ENCODE results near the gene XRRA1. TPM values are rescaled to one million over a fixed set of nuclear protein-coding genes. Genes with fewer than 3 reads are reported as not detected.
"Not testable (repeated sequence)": the region's sequence is repeated elsewhere in the genome, so short reads cannot be mapped to it uniquely, and the experiment has no call there.

Gene XRRA1
- total RNA-seq, 1 donor from 2014 or later = 10.0 TPM

DNA sequence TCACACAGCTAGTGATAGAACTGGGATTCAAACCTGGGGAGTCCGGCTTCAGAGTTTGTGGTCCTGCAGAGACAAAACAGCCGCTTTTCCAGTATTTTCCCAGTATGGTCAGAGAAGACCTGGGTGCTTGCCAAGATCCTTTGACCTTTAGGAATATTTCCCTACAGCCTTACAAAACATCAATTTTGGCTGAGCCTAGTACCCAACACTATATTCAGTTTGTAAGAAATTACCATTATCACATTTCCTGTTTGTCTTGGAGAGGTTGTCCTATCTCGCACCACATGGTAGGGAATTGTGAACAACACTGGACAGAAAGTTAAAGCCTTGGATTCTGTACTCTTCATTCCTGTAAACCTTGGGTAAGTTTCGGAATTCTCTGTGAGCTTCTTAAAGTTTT lies 29.1 kb upstream of the XRRA1 start:
- Histone ChIP-seq H3K36me3 (peaks cover 60% of the 10 kb centered on the region), H3K4me1 (no peaks in the 10 kb centered on the region), H3K27ac (no peak overlapping the region), H3K27me3 (ENCODE audit: low read depth) (no peaks in the 10 kb centered on the region), H3K9me3 (no peaks in the 10 kb centered on the region), H3K4me3 (no peak overlapping the region)
- no peak for DNase-seq
- no peak for ATAC-seq
- intact Hi-C loops (cut with DNase I) = no loop called here
- TF ChIP-seq, protein P1, sequence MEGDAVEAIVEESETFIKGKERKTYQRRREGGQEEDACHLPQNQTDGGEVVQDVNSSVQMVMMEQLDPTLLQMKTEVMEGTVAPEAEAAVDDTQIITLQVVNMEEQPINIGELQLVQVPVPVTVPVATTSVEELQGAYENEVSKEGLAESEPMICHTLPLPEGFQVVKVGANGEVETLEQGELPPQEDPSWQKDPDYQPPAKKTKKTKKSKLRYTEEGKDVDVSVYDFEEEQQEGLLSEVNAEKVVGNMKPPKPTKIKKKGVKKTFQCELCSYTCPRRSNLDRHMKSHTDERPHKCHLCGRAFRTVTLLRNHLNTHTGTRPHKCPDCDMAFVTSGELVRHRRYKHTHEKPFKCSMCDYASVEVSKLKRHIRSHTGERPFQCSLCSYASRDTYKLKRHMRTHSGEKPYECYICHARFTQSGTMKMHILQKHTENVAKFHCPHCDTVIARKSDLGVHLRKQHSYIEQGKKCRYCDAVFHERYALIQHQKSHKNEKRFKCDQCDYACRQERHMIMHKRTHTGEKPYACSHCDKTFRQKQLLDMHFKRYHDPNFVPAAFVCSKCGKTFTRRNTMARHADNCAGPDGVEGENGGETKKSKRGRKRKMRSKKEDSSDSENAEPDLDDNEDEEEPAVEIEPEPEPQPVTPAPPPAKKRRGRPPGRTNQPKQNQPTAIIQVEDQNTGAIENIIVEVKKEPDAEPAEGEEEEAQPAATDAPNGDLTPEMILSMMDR (IDR thresholded peaks at IDR 0.05) = no peak

DNA sequence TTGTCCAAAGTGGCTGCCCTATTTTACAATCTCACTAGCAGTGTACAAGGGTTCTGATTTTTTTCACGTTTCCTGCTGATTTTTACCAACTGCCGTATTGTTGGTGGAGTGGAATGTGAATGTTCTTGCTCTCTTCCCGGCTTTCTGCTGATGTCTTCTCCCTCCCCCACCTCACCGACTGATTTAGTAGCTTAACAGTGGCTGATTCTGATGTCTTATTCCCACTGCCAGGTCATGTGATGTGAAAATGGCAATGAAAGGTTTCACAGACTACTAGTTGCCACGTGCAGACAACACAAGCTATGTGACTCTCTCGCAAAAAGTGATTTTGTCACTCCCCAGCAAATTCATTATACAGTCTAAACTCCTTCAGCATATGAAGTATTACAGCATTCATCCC lies 22.5 kb upstream of the XRRA1 start:
- no peak for ATAC-seq
- Histone ChIP-seq H3K4me3 (no peak overlapping the region), H3K36me3 (peaks cover 98% of the 10 kb centered on the region), H3K9me3 (no peaks in the 10 kb centered on the region), H3K27ac (no peak overlapping the region), H3K27me3 (ENCODE audit: low read depth) (no peaks in the 10 kb centered on the region), H3K4me1 (no peaks in the 10 kb centered on the region)
- intact Hi-C loops (cut with DNase I) = no loop called here
- no peak for DNase-seq
- TF ChIP-seq, protein P1 (IDR thresholded peaks at IDR 0.05) = no peak

DNA sequence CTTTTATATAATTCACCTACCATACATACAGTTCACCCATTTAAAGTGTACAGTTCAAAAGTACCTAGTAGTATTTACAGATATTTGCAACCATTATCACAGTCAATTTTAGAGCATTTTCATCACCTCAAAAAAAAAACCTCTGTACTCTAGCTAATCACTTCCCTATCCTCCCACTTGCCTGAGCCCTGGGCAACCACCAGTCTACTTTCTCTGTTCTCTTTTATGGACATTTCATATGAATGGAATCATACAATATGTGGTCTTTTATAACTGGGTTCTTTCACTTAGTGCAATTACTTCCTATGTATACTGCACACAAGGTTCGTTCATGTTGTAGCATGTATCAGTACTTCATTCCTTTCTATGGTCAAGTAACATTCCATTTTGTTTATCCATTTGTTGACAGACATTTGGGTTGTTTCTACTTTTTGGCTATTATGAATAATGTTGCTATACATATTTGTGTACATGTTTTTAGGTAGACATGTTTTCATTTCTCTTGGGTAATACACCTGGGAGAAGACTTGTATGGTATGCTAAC lies 22.0 kb upstream of the XRRA1 start:
- no peaks in the 10 kb centered on the region for H3K4me1 ChIP-seq

DNA sequence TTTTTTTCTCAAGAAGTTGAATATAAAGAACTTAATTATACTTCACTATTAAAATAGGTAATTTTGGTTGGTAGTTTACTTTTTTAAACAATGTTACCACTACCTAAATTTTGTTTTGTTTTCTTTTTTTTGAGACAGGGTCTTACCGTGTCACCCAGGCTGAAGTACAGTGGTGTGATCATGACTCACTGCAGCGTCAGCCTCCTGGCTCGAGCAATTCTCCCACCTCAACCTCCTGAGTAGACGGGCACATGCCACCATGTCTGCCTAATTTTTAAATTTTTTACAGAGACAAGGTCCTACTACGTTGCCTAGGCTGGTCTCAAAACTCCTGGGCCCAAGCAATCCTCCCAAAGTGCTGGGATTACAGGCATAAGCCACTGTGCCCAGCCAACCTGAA lies 17.8 kb upstream of the XRRA1 start:
- Histone ChIP-seq H3K9me3 (no peaks in the 10 kb centered on the region), H3K4me3 (no peak overlapping the region), H3K36me3 (peaks cover 74% of the 10 kb centered on the region), H3K27me3 (ENCODE audit: low read depth) (no peaks in the 10 kb centered on the region), H3K4me1 (peaks cover 9% of the 10 kb centered on the region), H3K27ac (no peak overlapping the region)
- no peak for ATAC-seq
- DNase-seq = no peak
- TF ChIP-seq, protein P1 (IDR thresholded peaks at IDR 0.05) = no peak
- intact Hi-C loops (cut with DNase I) = no loop called here

More for the DNA sequence above, 22.0 kb upstream of the XRRA1 start:
- Histone ChIP-seq H3K36me3 (peaks cover 98% of the 10 kb centered on the region), H3K9me3 (no peaks in the 10 kb centered on the region), H3K27ac (no peak overlapping the region), H3K27me3 (ENCODE audit: low read depth) (no peaks in the 10 kb centered on the region), H3K4me3 (no peak overlapping the region)
- ATAC-seq (no peak), DNase-seq (no peak)
- intact Hi-C loops (cut with DNase I) = no loop called here
- TF ChIP-seq, protein P1 (IDR thresholded peaks at IDR 0.05) = no peak

DNA sequence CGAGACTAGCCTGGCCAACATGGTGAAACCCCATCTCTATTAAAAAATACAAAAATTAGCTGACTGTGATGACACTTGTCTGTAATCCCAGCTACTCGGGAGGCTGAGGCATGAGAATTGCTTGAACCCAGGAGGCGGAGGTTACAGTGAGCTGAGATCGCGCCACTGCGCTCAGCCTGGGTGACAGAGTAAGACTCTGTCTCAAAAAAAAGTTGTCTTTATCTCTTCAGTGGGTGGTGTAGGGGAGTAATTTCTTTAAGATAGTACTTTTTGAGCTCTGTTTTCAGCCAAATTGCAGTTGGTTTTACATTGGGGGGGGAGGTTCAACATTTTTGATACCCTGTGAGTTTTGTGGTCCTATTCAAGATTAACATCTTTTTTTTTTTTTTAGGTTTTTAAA lies 11.2 kb upstream of the XRRA1 start:
- Histone ChIP-seq H3K36me3 (peaks cover 15% of the 10 kb centered on the region), H3K4me1 (peaks cover 49% of the 10 kb centered on the region)
- DNase-seq; intact Hi-C loops (cut with DNase I); H3K27ac ChIP-seq; H3K9me3 ChIP-seq; H3K27me3 ChIP-seq (ENCODE audit: low read depth); ATAC-seq; H3K4me3 ChIP-seq: not testable (repeated sequence)

DNA sequence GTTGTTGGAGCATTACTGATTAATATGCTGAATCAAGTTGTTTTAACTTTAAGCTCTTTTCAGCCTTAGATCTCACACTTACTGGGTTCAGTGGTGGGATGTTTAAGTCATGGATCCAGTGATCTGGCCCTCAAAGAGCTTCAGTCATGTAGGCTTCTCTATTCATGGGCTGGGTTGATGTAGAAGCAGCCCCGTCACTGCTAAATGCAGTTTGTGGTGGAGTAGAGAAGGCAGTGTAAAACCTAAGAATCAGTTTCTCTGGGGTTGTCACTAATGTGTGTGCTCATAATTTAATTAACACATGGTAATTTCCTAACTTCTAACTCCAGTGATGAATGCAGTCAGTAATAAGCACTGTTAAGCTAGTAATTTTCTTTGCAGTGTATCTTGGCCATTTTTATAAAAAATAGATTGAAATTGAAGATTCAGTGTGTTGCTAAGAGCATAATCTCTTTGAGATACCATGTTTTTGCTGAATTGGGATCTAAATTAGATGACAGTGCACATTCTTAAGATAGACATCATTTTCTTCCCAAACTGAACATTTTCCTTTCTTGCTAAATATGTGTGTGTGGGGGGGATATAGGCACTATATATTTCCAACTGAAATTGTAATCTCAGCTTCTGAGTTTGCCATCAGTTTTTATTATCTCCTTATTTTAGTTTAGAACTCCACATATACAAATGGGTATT lies 9.2 kb upstream of the XRRA1 start:
- TF ChIP-seq, protein P1 (IDR thresholded peaks at IDR 0.05) = no peak
- DNase-seq (no peak), ATAC-seq (no peak)
- Histone ChIP-seq H3K27me3 (ENCODE audit: low read depth) (no peaks in the 10 kb centered on the region), H3K36me3 (peaks cover 13% of the 10 kb centered on the region), H3K9me3 (no peaks in the 10 kb centered on the region), H3K4me1 (peaks cover 48% of the 10 kb centered on the region), H3K4me3 (no peak overlapping the region), H3K27ac (no peak overlapping the region)
- intact Hi-C loops (cut with DNase I) = no loop called here

Measured in lower lobe of right lung (tissue), 2 donors.